ENCODE measurements around the gene NFE2L3.

- TF ChIP-seq CTCF (IDR thresholded peaks at IDR 0.05; ENCODE audit: borderline replicate concordance, extremely low read depth, low read length, poor library complexity, severe bottlenecking) (no peak), EZH2 (IDR thresholded peaks at IDR 0.05; ENCODE audit: borderline replicate concordance, low read depth, low read length, severe bottlenecking) (no peak)
These were observed 8.9 kb downstream of the NFE2L3 start for GRCh38 chr7:26160896-26161295.

Data from DND-41 (cell line).